Uterus (tissue), 4 donors: Measurements from ENCODE around the gene PLA2G2E. TPM values are rescaled to one million over a fixed set of nuclear protein-coding genes. Genes with fewer than 3 reads are reported as not detected.

Experiments
- DNase-seq, 2 donors: peaks; one replicate each; pipeline ENCODE4 v3.0.0-alpha.2; 2019 to 2020
- H3K27ac ChIP-seq, 2 donors: fragments of 200-600 bp; sonication (generic); 1 replicate in 1 of 2; 2 replicates in 1 of 2; pipeline ENCODE4 v1.5.1; 2016 to 2018
- H3K27me3 ChIP-seq, 2 donors: fragments of 200-600 bp; sonication (generic); one replicate each; pipeline ENCODE4 v1.5.1; 2018 to 2019; ENCODE audit warnings: control low read depth in 1 of 2
- H3K36me3 ChIP-seq, 2 donors: fragments of 200-600 bp; sonication (generic); one replicate each; pipeline ENCODE4 v1.5.1; 2019; ENCODE audit warnings: control low read depth in 1 of 2
- H3K4me1 ChIP-seq, 2 donors: fragments of 200-600 bp; sonication (generic); one replicate each; pipeline ENCODE4 v1.5.1; 2018 to 2019; ENCODE audit warnings: control low read depth in 1 of 2
- H3K4me3 ChIP-seq, 2 donors: fragments of 200-600 bp; sonication (generic); 1 replicate in 1 of 2; 2 replicates in 1 of 2; pipeline ENCODE4 v1.5.1; 2018 to 2019; ENCODE audit warnings: mild to moderate bottlenecking in 1 of 2
- H3K9me3 ChIP-seq, 2 donors: fragments of 200-600 bp; sonication (generic); one replicate each; pipeline ENCODE4 v1.5.1; 2019; ENCODE audit warnings: control low read depth in 1 of 2
- CTCF ChIP-seq, 4 experiments: fragments of 200-600 bp in 2 of 4; fragments of 450-650 bp in 2 of 4; sonication (generic) in 2 of 4; IDR thresholded peaks; one replicate each; pipeline ENCODE4 v1.5.1; 2016 to 2019; ENCODE audit warnings: antibody characterized with exemption in 4 of 4, mild to moderate bottlenecking in 2 of 4, moderate library complexity in 1 of 4
- POLR2A ChIP-seq, 2 donors: fragments of 450-650 bp; IDR thresholded peaks; one replicate each; pipeline ENCODE4 v1.6.1; 2016; ENCODE audit warnings: antibody characterized with exemption in 2 of 2, mild to moderate bottlenecking in 1 of 2, moderate library complexity in 1 of 2
- intact Hi-C: fragments of 100-400 bp; cut with DNase I; formaldehyde crosslinking; loops from one replicate; pipeline ENCODE4 v1.15.1; 2023; ENCODE audit warnings: low total_unique reads
- total RNA-seq, 4 donors: library from RNA; depleted of rRNA in 3 of 4; stranded (reverse); fragments of >200 nt in 3 of 4; gene quantifications; one replicate each; pipeline versions ENCODE4 v1.1.0 to v1.2.4, GENCODE V29; 2014 to 2023
- donor health status: DM: yes; HTN: yes; CAD: no.

Gene PLA2G2E
- total RNA-seq: not detected

GRCh38 chr1:19923137-19923952 lies at the start of gene PLA2G2E:
PLA2G2E (minus strand) TSS chr1:19923617; CDS start chr1:19923559, 58 bp downstream.
- no peaks in the 10 kb centered on the region for H3K4me1 ChIP-seq
- H3K9me3 ChIP-seq: no peaks in the 10 kb centered on the region
- DNase-seq: no peak
- no peak for TF ChIP-seq POLR2A (IDR thresholded peaks at IDR 0.05)
- no peak for TF ChIP-seq CTCF (IDR thresholded peaks at IDR 0.05)
- intact Hi-C loops: no loop called here
- H3K36me3 ChIP-seq: no peaks in the 10 kb centered on the region
- no peak within 1 kb of the TSS for H3K4me3 ChIP-seq
- no peak within 1 kb of the TSS for H3K27ac ChIP-seq
- H3K27me3 ChIP-seq: no peaks in the 10 kb centered on the region

- Histone ChIP-seq H3K27me3 (no peaks in the 10 kb centered on the region), H3K36me3 (no peaks in the 10 kb centered on the region), H3K4me1 (no peaks in the 10 kb centered on the region), H3K4me3 (no peak overlapping the region), H3K27ac (no peak overlapping the region), H3K9me3 (no peaks in the 10 kb centered on the region)
- no peak for DNase-seq
- TF ChIP-seq CTCF (IDR thresholded peaks at IDR 0.05) (no peak), POLR2A (IDR thresholded peaks at IDR 0.05) (no peak)
- intact Hi-C loops: no loop called here
Measured at GRCh38 chr1:19971664-19972063, 48.2 kb upstream of the PLA2G2E start.

- H3K36me3 ChIP-seq: no peaks in the 10 kb centered on the region
- intact Hi-C loops: no loop called here
- H3K9me3 ChIP-seq: no peaks in the 10 kb centered on the region
- TF ChIP-seq POLR2A (IDR thresholded peaks at IDR 0.05): no peak
- TF ChIP-seq CTCF (IDR thresholded peaks at IDR 0.05): no peak
- no peak overlapping the region for H3K27ac ChIP-seq
- H3K4me3 ChIP-seq: no peak overlapping the region
- H3K27me3 ChIP-seq: no peaks in the 10 kb centered on the region
- no peak for DNase-seq
- H3K4me1 ChIP-seq: no peaks in the 10 kb centered on the region
Measured at GRCh38 chr1:19969898-19970660, 46.7 kb upstream of the PLA2G2E start.

GRCh38 chr1:19967808-19968207 lies 44.4 kb upstream of the PLA2G2E start:
- DNase-seq: peak; percentile 17 to 42
- TF ChIP-seq POLR2A (IDR thresholded peaks at IDR 0.05) (no peak), CTCF (IDR thresholded peaks at IDR 0.05) (no peak)

GRCh38 chr1:19964542-19964941 lies 41.1 kb upstream of the PLA2G2E start:
- no peak for DNase-seq
- Histone ChIP-seq H3K4me1 (no peaks in the 10 kb centered on the region), H3K4me3 (no peak overlapping the region), H3K36me3 (no peaks in the 10 kb centered on the region), H3K9me3 (no peaks in the 10 kb centered on the region), H3K27ac (no peak overlapping the region), H3K27me3 (no peaks in the 10 kb centered on the region)
- TF ChIP-seq CTCF (IDR thresholded peaks at IDR 0.05) (no peak), POLR2A (IDR thresholded peaks at IDR 0.05) (no peak)
- intact Hi-C loops: no loop called here

More at GRCh38 chr1:19967808-19968207, 44.4 kb upstream of the PLA2G2E start:
- intact Hi-C loops: no loop called here
- H3K27ac ChIP-seq: no peak overlapping the region
- no peak overlapping the region for H3K4me3 ChIP-seq
- H3K36me3 ChIP-seq: no peaks in the 10 kb centered on the region
- no peaks in the 10 kb centered on the region for H3K27me3 ChIP-seq
- no peaks in the 10 kb centered on the region for H3K4me1 ChIP-seq
- H3K9me3 ChIP-seq: no peaks in the 10 kb centered on the region
